T1000 (cell line): ENCODE measurements around the gene STK31.
"Not testable (repeated sequence)": the region's sequence is repeated elsewhere in the genome, so short reads cannot be mapped to it uniquely, and the experiment has no call there.

Source experiments
- DNase-seq: peaks from one replicate; lab custom pipeline; 2025; ENCODE audit warnings: mixed read lengths; lab: John Stamatoyannopoulos, UW

The STK31 gene

GRCh38 chr7:23788843-23789242 is 78.8 kb downstream of the STK31 start:
- DNase-seq: no peak

- DNase-seq: no peak
Observed at GRCh38 chr7:23791721-23792120, 81.7 kb downstream of the STK31 start.

GRCh38 chr7:23802720-23803397 is 92.8 kb downstream of the STK31 start:
- DNase-seq: no peak

GRCh38 chr7:23804707-23805106 is 94.7 kb downstream of the STK31 start:
- DNase-seq: no peak

GRCh38 chr7:23808421-23808820 is 98.4 kb downstream of the STK31 start:
- DNase-seq: no peak

GRCh38 chr7:23810099-23810498 is 100.1 kb downstream of the STK31 start:
- DNase-seq: no peak

- DNase-seq: no peak
Observed at GRCh38 chr7:23811540-23811939, 101.5 kb downstream of the STK31 start.

- not testable (repeated sequence) for DNase-seq
Observed at GRCh38 chr7:23828125-23828524, 118.1 kb downstream of the STK31 start.

GRCh38 chr7:23832733-23833132 is 122.7 kb downstream of the STK31 start:
- not testable (repeated sequence) for DNase-seq

- DNase-seq: no peak
Observed at GRCh38 chr7:23833405-23833804, 123.4 kb downstream of the STK31 start.

- DNase-seq: not testable (repeated sequence)
Observed at GRCh38 chr7:23844837-23845236, 134.8 kb downstream of the STK31 start.

GRCh38 chr7:23852135-23852534 is 142.1 kb downstream of the STK31 start:
- no peak for DNase-seq

GRCh38 chr7:23852988-23853387 is 143.0 kb downstream of the STK31 start:
- no peak for DNase-seq

GRCh38 chr7:23863209-23863787 is 153.3 kb downstream of the STK31 start:
- no peak for DNase-seq

GRCh38 chr7:23864973-23865372 is 155.0 kb downstream of the STK31 start:
- no peak for DNase-seq

GRCh38 chr7:23873306-23873705 is 163.3 kb downstream of the STK31 start:
- DNase-seq: no peak

- not testable (repeated sequence) for DNase-seq
Observed at GRCh38 chr7:23876526-23876925, 166.5 kb downstream of the STK31 start.
